Vagina (tissue), 2 donors: Measurements from ENCODE around the gene CCDC183. TPM values are rescaled to one million over a fixed set of nuclear protein-coding genes. Genes with fewer than 3 reads are reported as not detected.

Experiments
- DNase-seq, 2 donors: peaks; one replicate each; pipeline ENCODE4 v3.0.0-alpha.2; 2017; ENCODE audit errors: extremely low spot score in 2 of 2
- H3K27ac ChIP-seq: fragments of 200-600 bp; sonication (generic); one replicate; pipeline ENCODE4 v1.5.1; 2019
- H3K27me3 ChIP-seq: fragments of 200-600 bp; sonication (generic); one replicate; pipeline ENCODE4 v1.5.1; 2019
- H3K36me3 ChIP-seq, 2 donors: fragments of 200-600 bp; sonication (generic); one replicate each; pipeline ENCODE4 v1.5.1; 2017 to 2019
- H3K4me1 ChIP-seq: fragments of 200-600 bp; sonication (generic); one replicate; pipeline ENCODE4 v1.5.1; 2019
- H3K4me3 ChIP-seq, 2 donors: fragments of 200-600 bp; sonication (generic); 1 replicate in 1 of 2; 2 replicates in 1 of 2; pipeline ENCODE4 v1.5.1; 2016 to 2019
- H3K9me3 ChIP-seq: fragments of 200-600 bp; sonication (generic); one replicate; pipeline ENCODE4 v1.5.1; 2019
- POLR2A ChIP-seq, 2 donors: fragments of 450-650 bp; IDR thresholded peaks; one replicate each; pipeline ENCODE4 v1.6.1; 2017; ENCODE audit warnings: antibody characterized with exemption in 2 of 2, mild to moderate bottlenecking in 2 of 2, moderate library complexity in 2 of 2
- POLR2AphosphoS5 ChIP-seq, 2 donors: sonication (generic); formaldehyde crosslinking; IDR thresholded peaks; one replicate each; pipeline ENCODE4 v1.9.0; 2017; ENCODE audit warnings: antibody characterized with exemption in 2 of 2, mild to moderate bottlenecking in 2 of 2, low read depth in 1 of 2; ENCODE audit not compliant: insufficient read depth in 1 of 2
- intact Hi-C: fragments of 100-400 bp; cut with DNase I; formaldehyde crosslinking; loops from one replicate; pipeline ENCODE4 v1.15.1; 2023
- total RNA-seq: library from RNA; depleted of rRNA; stranded (reverse); fragments of >200 nt; gene quantifications from one replicate; pipeline ENCODE4 v1.2.3, GENCODE V29; 2016
- TF ChIP-seq, protein P1 (sequence below), 3 experiments: fragments of 450-650 bp in 2 of 3; fragments of 200-600 bp in 1 of 3; sonication (generic) in 1 of 3; IDR thresholded peaks; one replicate each; pipeline ENCODE4 v1.5.1; 2017 to 2019; ENCODE audit warnings: antibody characterized with exemption in 3 of 3, mild to moderate bottlenecking in 2 of 3, moderate library complexity in 2 of 3

The CCDC183 gene
- total RNA-seq, 1 donor from 2014 or later = not detected

DNA sequence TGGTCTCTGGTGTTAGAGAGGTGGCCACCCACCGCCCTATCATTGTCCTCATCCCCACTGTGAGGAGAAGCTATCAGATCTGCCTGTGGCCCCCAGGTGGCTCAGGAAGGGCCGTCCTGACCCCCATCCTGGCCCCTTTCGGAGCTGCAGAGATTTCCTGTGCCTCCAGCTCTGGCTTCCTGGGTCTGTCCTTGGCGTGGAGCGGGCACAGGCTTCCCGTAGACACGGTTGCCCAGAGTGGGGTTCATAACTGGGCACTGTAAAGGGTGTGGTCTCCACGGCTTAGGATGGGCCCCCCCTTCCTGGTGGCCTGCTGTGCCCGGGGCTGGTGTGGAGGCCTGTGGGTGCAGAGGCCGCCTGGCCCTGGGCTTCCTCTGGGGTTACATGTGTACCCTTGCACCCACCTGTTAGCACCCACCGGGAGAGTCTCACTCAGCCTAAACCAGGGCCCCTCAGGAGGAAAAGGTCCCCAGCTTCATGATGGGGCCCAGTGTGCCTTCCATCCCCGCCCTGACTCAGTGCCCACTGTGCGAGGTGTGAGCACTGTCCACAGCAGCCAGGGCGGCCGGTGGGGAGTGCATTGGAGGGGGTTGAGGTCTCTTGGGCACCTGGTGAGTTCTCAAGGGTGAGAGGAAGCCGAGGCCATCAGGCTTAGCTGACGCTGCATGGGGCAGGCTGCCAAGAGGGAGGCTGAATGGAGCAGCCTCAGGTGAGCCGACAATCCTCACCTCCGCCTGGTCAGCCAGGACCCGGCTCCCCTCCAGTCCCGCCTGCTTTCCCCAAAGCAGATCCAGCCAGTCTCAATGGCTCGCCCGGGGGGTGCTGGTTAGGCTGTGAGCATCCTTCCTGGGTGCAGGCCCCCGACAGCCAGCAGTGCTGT lies 30.8 kb downstream of the CCDC183 start:
- H3K27me3 ChIP-seq = no peaks in the 10 kb centered on the region
- intact Hi-C loops = no loop called here
- peaks cover 0 to 55% of the 10 kb centered on the region in 2 donors for H3K36me3 ChIP-seq
- no peak for DNase-seq
- peaks cover 5% of the 10 kb centered on the region for H3K4me1 ChIP-seq
- H3K9me3 ChIP-seq = no peaks in the 10 kb centered on the region
- no peak overlapping the region for H3K27ac ChIP-seq
- H3K4me3 ChIP-seq = no peak overlapping the region
- no peak for TF ChIP-seq POLR2A (IDR thresholded peaks at IDR 0.05)
- TF ChIP-seq, protein P1, sequence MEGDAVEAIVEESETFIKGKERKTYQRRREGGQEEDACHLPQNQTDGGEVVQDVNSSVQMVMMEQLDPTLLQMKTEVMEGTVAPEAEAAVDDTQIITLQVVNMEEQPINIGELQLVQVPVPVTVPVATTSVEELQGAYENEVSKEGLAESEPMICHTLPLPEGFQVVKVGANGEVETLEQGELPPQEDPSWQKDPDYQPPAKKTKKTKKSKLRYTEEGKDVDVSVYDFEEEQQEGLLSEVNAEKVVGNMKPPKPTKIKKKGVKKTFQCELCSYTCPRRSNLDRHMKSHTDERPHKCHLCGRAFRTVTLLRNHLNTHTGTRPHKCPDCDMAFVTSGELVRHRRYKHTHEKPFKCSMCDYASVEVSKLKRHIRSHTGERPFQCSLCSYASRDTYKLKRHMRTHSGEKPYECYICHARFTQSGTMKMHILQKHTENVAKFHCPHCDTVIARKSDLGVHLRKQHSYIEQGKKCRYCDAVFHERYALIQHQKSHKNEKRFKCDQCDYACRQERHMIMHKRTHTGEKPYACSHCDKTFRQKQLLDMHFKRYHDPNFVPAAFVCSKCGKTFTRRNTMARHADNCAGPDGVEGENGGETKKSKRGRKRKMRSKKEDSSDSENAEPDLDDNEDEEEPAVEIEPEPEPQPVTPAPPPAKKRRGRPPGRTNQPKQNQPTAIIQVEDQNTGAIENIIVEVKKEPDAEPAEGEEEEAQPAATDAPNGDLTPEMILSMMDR (IDR thresholded peaks at IDR 0.05) = no peak

DNA sequence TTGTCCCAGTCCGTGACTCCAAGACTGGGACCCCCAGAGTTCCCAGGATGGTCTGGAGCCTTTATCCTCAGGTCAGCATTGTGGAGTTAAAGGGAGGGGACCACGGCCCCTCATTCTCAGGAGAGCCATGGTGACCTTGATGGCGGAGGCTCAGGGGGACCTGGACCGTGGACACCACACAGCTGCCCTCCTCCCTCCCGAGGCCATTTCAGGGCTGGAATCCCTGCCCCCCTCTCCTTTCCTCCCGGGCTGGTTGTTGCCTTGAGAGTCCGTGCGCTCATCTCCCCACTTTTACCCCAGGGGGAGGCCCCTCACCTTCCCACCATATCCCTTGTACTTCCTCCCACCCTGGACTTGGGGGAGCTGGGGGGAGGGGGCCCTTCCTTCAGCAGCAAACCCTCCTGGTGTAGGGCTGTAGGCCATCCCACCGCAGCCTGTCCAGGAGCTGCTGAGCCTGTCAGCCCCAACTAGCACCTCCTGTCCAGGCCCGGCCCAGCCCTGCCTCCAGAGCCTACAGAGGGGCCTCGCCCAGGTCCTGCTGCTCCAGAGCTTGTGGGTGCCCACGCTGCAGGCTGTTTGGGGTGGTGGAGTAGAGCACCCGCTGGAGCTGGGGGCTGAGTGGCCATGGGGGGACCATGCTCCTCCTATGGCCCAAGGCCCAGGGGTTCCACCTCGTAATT lies 31.8 kb downstream of the CCDC183 start:
- no peak for DNase-seq
- peaks cover 0 to 64% of the 10 kb centered on the region in 2 donors for H3K36me3 ChIP-seq
- H3K4me1 ChIP-seq = no peaks in the 10 kb centered on the region
- no peaks in the 10 kb centered on the region for H3K9me3 ChIP-seq
- no peaks in the 10 kb centered on the region for H3K27me3 ChIP-seq
- no peak overlapping the region for H3K27ac ChIP-seq
- TF ChIP-seq, protein P1 (IDR thresholded peaks at IDR 0.05) = no peak
- TF ChIP-seq POLR2AphosphoS5 (IDR thresholded peaks at IDR 0.05; ENCODE audit: insufficient read depth in 1 of 2, low read depth in 1 of 2) (no peak), POLR2A (IDR thresholded peaks at IDR 0.05) (no peak)
- no peak overlapping the region for H3K4me3 ChIP-seq
- intact Hi-C loops = no loop called here

GRCh38 chr9:136828474-136829140 lies 32.5 kb downstream of the CCDC183 start:
- intact Hi-C loops = no loop called here
- Histone ChIP-seq H3K4me1 (no peaks in the 10 kb centered on the region), H3K27ac (no peak overlapping the region), H3K4me3 (no peak overlapping the region), H3K36me3 (peaks cover 0 to 59% of the 10 kb centered on the region in 2 donors), H3K27me3 (no peaks in the 10 kb centered on the region), H3K9me3 (no peaks in the 10 kb centered on the region)
- DNase-seq = no peak
- TF ChIP-seq, protein P1 (IDR thresholded peaks at IDR 0.05) = no peak
- TF ChIP-seq POLR2AphosphoS5 (IDR thresholded peaks at IDR 0.05; ENCODE audit: insufficient read depth in 1 of 2, low read depth in 1 of 2) (no peak), POLR2A (IDR thresholded peaks at IDR 0.05) (no peak)

GRCh38 chr9:136829412-136829811 lies 33.3 kb downstream of the CCDC183 start:
- H3K4me1 ChIP-seq = no peaks in the 10 kb centered on the region
- TF ChIP-seq POLR2AphosphoS5 (IDR thresholded peaks at IDR 0.05; ENCODE audit: insufficient read depth in 1 of 2, low read depth in 1 of 2) (no peak), POLR2A (IDR thresholded peaks at IDR 0.05) (no peak)
- TF ChIP-seq, protein P1 (IDR thresholded peaks at IDR 0.05) = no peak
- peaks cover 0 to 54% of the 10 kb centered on the region in 2 donors for H3K36me3 ChIP-seq
- H3K27me3 ChIP-seq = no peaks in the 10 kb centered on the region
- H3K27ac ChIP-seq = no peak overlapping the region
- H3K4me3 ChIP-seq = no peak overlapping the region
- H3K9me3 ChIP-seq = no peaks in the 10 kb centered on the region
- no peak for DNase-seq
- intact Hi-C loops = no loop called here
